Endothelial cell of umbilical vein (primary cell): ENCODE data around the gene BLNK. TPM values are rescaled to one million over a fixed set of nuclear protein-coding genes. Genes with fewer than 3 reads are reported as not detected.

ENCODE experiments used
- BruUV-seq: library from RNA; stranded (reverse); fragments of 400-500 nt; replicated peaks from 2 replicates; lab custom pipeline; 2021; lab: Mats Ljungman, UMichigan
- CTCF ChIA-PET: fragments of 300-600, 350-600 bp; sonication (Branson Sonifier 250); formaldehyde crosslinking; loops from one replicate; lab custom pipeline; 2021; ENCODE audit warnings: antibody characterized with exemption, inconsistent platforms; lab: Charles Lee
- POLR2A ChIA-PET: fragments of 300-600, 350-600 bp; sonication (Branson Sonifier 250); formaldehyde crosslinking; loops from one replicate; lab custom pipeline; 2021; ENCODE audit warnings: antibody characterized with exemption, inconsistent platforms; lab: Charles Lee
- DNase-seq: peaks from one replicate; pipeline ENCODE4 v3.0.0-alpha.2; 2011; ENCODE audit warnings: low read depth, low spot score
- FAIRE-seq: peaks from 2 replicates; lab custom pipeline; 2011; peaks lifted over from hg19 to GRCh38; lab: Jason Lieb, UNC
- H2AFZ ChIP-seq: 2 replicates; pipeline ENCODE4 v1.6.0; 2012; ENCODE audit warnings: low read depth, low read length, control low read depth, inconsistent platforms
- H3K27ac ChIP-seq: 2 replicates; pipeline ENCODE4 v1.5.1; 2011; ENCODE audit warnings: low read depth, mild to moderate bottlenecking, control low read depth, low read length, moderate library complexity; ENCODE audit not compliant: insufficient read depth
- H3K27me3 ChIP-seq, 2 experiments: 2 replicates each; pipeline versions ENCODE4 v1.6.0 to v1.6.1; 2011; ENCODE audit warnings: low read length in 2 of 2, mixed read lengths in 1 of 2; ENCODE audit not compliant: control insufficient read depth in 2 of 2, insufficient read depth in 2 of 2
- H3K36me3 ChIP-seq, 2 experiments: 2 replicates in 1 of 2; 3 replicates in 1 of 2; pipeline ENCODE4 v1.5.1; 2011; ENCODE audit warnings: low read length in 2 of 2, mild to moderate bottlenecking in 1 of 2, moderate library complexity in 1 of 2; ENCODE audit not compliant: control insufficient read depth in 2 of 2, insufficient read depth in 2 of 2; ENCODE audit errors: extremely low read depth in 1 of 2
- H3K4me1 ChIP-seq: 3 replicates; pipeline ENCODE4 v1.5.1; 2011; ENCODE audit warnings: mild to moderate bottlenecking, low read length; ENCODE audit not compliant: control insufficient read depth, insufficient read depth; ENCODE audit errors: extremely low read depth
- H3K4me2 ChIP-seq: 2 replicates; pipeline ENCODE4 v1.6.1; 2011; ENCODE audit warnings: low read length, control low read depth, mixed read lengths; ENCODE audit not compliant: insufficient read depth
- H3K4me3 ChIP-seq, 3 experiments: fragments of 200-600 bp in 1 of 3; sonication (generic), shearing (Covaris generic) in 1 of 3; replicated peaks in 1 of 3; 2 replicates each; pipeline ENCODE4 v1.5.1; 2011 to 2016; ENCODE audit warnings: control low read depth in 3 of 3, low read length in 3 of 3, mild to moderate bottlenecking in 2 of 3, inconsistent platforms in 1 of 3, low read depth in 1 of 3, moderate library complexity in 1 of 3; ENCODE audit not compliant: insufficient read depth in 1 of 3
- H3K79me2 ChIP-seq: 2 replicates; pipeline ENCODE4 v1.6.0; 2012; ENCODE audit warnings: low read length, inconsistent platforms; ENCODE audit not compliant: control insufficient read depth, insufficient read depth
- H3K9ac ChIP-seq: replicated peaks from 2 replicates; pipeline ENCODE3; 2011; ENCODE audit warnings: low read length, control low read depth; ENCODE audit not compliant: insufficient read depth; ENCODE audit errors: extremely low read depth
- H3K9me1 ChIP-seq: replicated peaks from 3 replicates; pipeline ENCODE4 v1.6.0; 2011; ENCODE audit warnings: mild to moderate bottlenecking, low read length; ENCODE audit not compliant: control insufficient read depth, insufficient read depth; ENCODE audit errors: extremely low read depth
- H3K9me3 ChIP-seq: replicated peaks from 2 replicates; pipeline ENCODE4 v1.5.1; 2012; ENCODE audit warnings: low read length, inconsistent platforms; ENCODE audit not compliant: control insufficient read depth, insufficient read depth
- H4K20me1 ChIP-seq: replicated peaks from 2 replicates; pipeline ENCODE3; 2011; ENCODE audit warnings: mild to moderate bottlenecking, low read length; ENCODE audit not compliant: control insufficient read depth, insufficient read depth; ENCODE audit errors: extremely low read depth
- CTCF ChIP-seq, 2 donors: IDR thresholded peaks; 1 replicate in 1 of 2; 2 replicates in 1 of 2; pipeline ENCODE4 v1.5.1; 2011; ENCODE audit warnings: low read length in 2 of 2, mild to moderate bottlenecking in 2 of 2, moderate library complexity in 2 of 2, control low read depth in 1 of 2, inconsistent platforms in 1 of 2, low read depth in 1 of 2; ENCODE audit not compliant: insufficient read depth in 1 of 2; ENCODE audit errors: extremely low read depth in 1 of 2
- EZH2 ChIP-seq: IDR thresholded peaks from 2 replicates; pipeline ENCODE4 v1.6.1; 2012; ENCODE audit warnings: borderline replicate concordance, low read depth, mild to moderate bottlenecking, moderate library complexity, low read length, inconsistent platforms; ENCODE audit not compliant: severe bottlenecking
- FOS ChIP-seq: IDR thresholded peaks from 2 replicates; pipeline ENCODE4 v1.6.1; 2011; ENCODE audit warnings: mild to moderate bottlenecking, low read length, moderate library complexity, borderline replicate concordance; ENCODE audit not compliant: insufficient read depth
- GATA2 ChIP-seq: IDR thresholded peaks from 2 replicates; pipeline ENCODE4 v1.7.0; 2011; ENCODE audit warnings: low read depth, mild to moderate bottlenecking, moderate library complexity, mixed read lengths, low read length; ENCODE audit not compliant: insufficient read length, insufficient read depth
- JUN ChIP-seq: IDR thresholded peaks from 2 replicates; pipeline ENCODE4 v1.6.1; 2011; ENCODE audit warnings: borderline replicate concordance, low read depth; ENCODE audit not compliant: insufficient read length, insufficient read depth
- MAX ChIP-seq: IDR thresholded peaks from 2 replicates; pipeline ENCODE4 v1.6.1; 2011; ENCODE audit not compliant: insufficient read depth, insufficient read length
- MYC ChIP-seq: IDR thresholded peaks from one replicate; pipeline ENCODE4 v1.6.1; 2011; ENCODE audit warnings: mild to moderate bottlenecking, low read depth, low read length
- POLR2A ChIP-seq: IDR thresholded peaks from 2 replicates; pipeline ENCODE4 v1.6.1; 2012; ENCODE audit warnings: low read depth, mild to moderate bottlenecking, control low read depth, low read length
- POLR2AphosphoS5 ChIP-seq: IDR thresholded peaks from 2 replicates; pipeline ENCODE4 v1.6.1; 2012; ENCODE audit warnings: low read depth, mild to moderate bottlenecking, control low read depth, low read length, moderate library complexity; ENCODE audit not compliant: insufficient read depth
- dilution Hi-C: fragments of 300-500 bp; cut with MboI; formaldehyde crosslinking; loops from one replicate; pipeline ENCODE4 v1.15.0; 2019; ENCODE audit warnings: low sequenced_read_pairs; ENCODE audit not compliant: extremely low pct_ligation_motif_present
- intact Hi-C: fragments of 100-400 bp; cut with micrococcal nuclease; formaldehyde crosslinking; loops from one replicate; pipeline ENCODE4 v1.10.0; 2022
- polyA plus RNA-seq, 4 experiments: library from polyadenylated mRNA; depleted of rRNA in 3 of 4; stranded (reverse) in 3 of 4; unstranded in 1 of 4; fragments of >200 nt; gene quantifications; 2 replicates each; pipeline versions ENCODE4 v1.2.1 to v1.2.3, GENCODE V29; 2011 to 2012; ENCODE audit warnings: missing spikeins in 1 of 4
- total RNA-seq: library from RNA; stranded (reverse); gene quantifications from 2 replicates; pipeline ENCODE4 v1.2.3, GENCODE V29; 2021

The BLNK gene
- total and polyA plus RNA-seq, 2 donors (not counting 3 experiments of a cell fraction or from before 2014, with no cell fraction given), result not detected

DNA sequence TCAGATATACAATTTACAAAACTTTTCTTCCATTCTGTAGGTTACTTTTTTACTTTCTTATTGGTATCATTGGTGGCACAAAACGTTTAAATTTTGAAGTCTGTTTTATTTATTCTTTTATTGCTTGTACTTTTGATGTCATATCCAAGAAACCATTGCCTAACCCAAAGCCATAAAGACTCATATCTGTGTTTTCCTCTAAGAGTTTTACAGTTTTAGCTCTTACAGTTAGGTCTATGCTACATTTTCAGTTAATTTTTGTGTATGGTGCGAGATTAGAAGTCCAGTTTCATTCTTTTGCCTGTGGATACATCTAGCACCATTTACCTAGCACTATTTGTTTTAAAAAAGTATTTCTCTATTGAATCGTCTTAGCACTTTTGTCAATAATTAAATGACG lies 53.7 kb downstream of the BLNK start:
- CTCF ChIA-PET, result interaction anchor here (1.0 to 1.7 kb wide), 2 partner anchors 10 to 12 kb away, joined by 3 to 6 read pairs; no protein-coding TSS in a partner anchor
- no peak for DNase-seq
- intact Hi-C loops, result no loop called here

DNA sequence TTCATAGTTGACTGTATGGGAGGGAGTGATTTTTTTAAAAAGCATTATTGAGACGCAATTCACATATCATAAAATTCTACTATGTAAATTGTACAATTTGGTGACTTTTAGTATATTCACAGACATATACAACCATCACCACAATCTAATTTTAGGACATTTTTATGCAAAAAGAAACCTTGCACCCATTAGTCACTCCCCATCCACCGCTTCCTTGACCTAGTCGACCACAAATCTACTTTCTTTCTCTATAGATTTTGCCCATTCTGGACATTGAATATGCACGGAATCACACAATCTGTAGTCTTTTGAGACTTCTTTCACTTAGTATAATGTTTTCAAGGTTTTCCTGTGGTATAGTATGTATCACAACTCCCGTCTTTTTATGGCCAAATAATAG lies 54.6 kb downstream of the BLNK start:
- H3K27ac ChIP-seq, result no peak overlapping the region
- H3K9me3 ChIP-seq, result no peaks in the 10 kb centered on the region
- H2AFZ ChIP-seq, result no peak overlapping the region
- FAIRE-seq (no peak), DNase-seq (no peak)
- H3K4me3 ChIP-seq, result no peak overlapping the region
- ChIA-PET CTCF (interaction anchor here (1.0 to 1.7 kb wide), 2 partner anchors 9 to 13 kb away, joined by 3 to 6 read pairs; no protein-coding TSS in a partner anchor), POLR2A (no interaction called here)
- H3K79me2 ChIP-seq, result no peaks in the 10 kb centered on the region
- dilution Hi-C loops, result no loop called here
- no peaks in the 10 kb centered on the region for H4K20me1 ChIP-seq
- no TSS peak for BruUV-seq
- H3K27me3 ChIP-seq, result peaks cover 0 to 2% of the 10 kb centered on the region in 2 experiments
- no peak overlapping the region for H3K9ac ChIP-seq
- H3K9me1 ChIP-seq, result no peaks in the 10 kb centered on the region
- H3K4me1 ChIP-seq, result no peaks in the 10 kb centered on the region
- H3K36me3 ChIP-seq, result no peaks in the 10 kb centered on the region
- no peak for TF ChIP-seq MAX
- TF ChIP-seq JUN, result no peak
- no peak for TF ChIP-seq EZH2
- TF ChIP-seq POLR2AphosphoS5, result no peak
- TF ChIP-seq FOS, result no peak
- no peak for TF ChIP-seq GATA2
- no peak for TF ChIP-seq CTCF (IDR thresholded peaks at IDR 0.05; ENCODE audit: extremely low read depth in 1 of 2, insufficient read depth in 1 of 2, low read depth in 1 of 2, low read length in 2 of 2)
- TF ChIP-seq POLR2A, result no peak
- TF ChIP-seq MYC, result no peak
- H3K4me2 ChIP-seq, result no peak overlapping the region
- intact Hi-C loops, result no loop called here

More for the DNA sequence above, 53.7 kb downstream of the BLNK start:
- BruUV-seq, result no TSS peak
- no peaks in the 10 kb centered on the region for H3K79me2 ChIP-seq
- no peaks in the 10 kb centered on the region for H3K36me3 ChIP-seq
- H4K20me1 ChIP-seq, result no peaks in the 10 kb centered on the region
- peaks cover 0 to 2% of the 10 kb centered on the region in 2 experiments for H3K27me3 ChIP-seq
- H3K9ac ChIP-seq, result no peak overlapping the region
- no peaks in the 10 kb centered on the region for H3K4me1 ChIP-seq
- POLR2A ChIA-PET, result no interaction called here
- H3K4me2 ChIP-seq, result no peak overlapping the region
- no peaks in the 10 kb centered on the region for H3K9me1 ChIP-seq
- no peak overlapping the region for H2AFZ ChIP-seq
- no peak for TF ChIP-seq GATA2
- no peak for TF ChIP-seq MAX
- TF ChIP-seq MYC, result no peak
- no peak overlapping the region for H3K27ac ChIP-seq
- dilution Hi-C loops, result no loop called here
- H3K9me3 ChIP-seq, result no peaks in the 10 kb centered on the region
- FAIRE-seq, result no peak
- no peak overlapping the region for H3K4me3 ChIP-seq
